ENCODE results near the gene NEB. TPM values are rescaled to one million over a fixed set of nuclear protein-coding genes. Genes with fewer than 3 reads are reported as not detected.

Gene NEB
- total and polyA plus RNA-seq, 2 of the 4 experiments (the other 2 are of a cell fraction), result under 0.01 TPM; not detected in 1

- Histone ChIP-seq H3K4ac (ENCODE audit: low read depth, low read length) (no peak overlapping the region), H2AFZ (replicated peaks; ENCODE audit: low read length, poor library complexity) (no peak overlapping the region), H2BK5ac (ENCODE audit: low read depth, low read length, poor library complexity, severe bottlenecking) (no peak overlapping the region), H3K4me3 (ENCODE audit: insufficient read depth, low read depth, low read length) (no peak overlapping the region), H2BK120ac (ENCODE audit: low read depth, low read length) (no peak overlapping the region), H4K20me1 (ENCODE audit: insufficient read depth, low read length) (no peaks in the 10 kb centered on the region), H4K91ac (ENCODE audit: insufficient read depth, low read depth, low read length) (no peak overlapping the region), H3K18ac (ENCODE audit: low read depth, low read length) (no peak overlapping the region), H3K4me1 (ENCODE audit: control insufficient read depth, insufficient read depth, low read length) (no peaks in the 10 kb centered on the region), H3K56ac (ENCODE audit: extremely low read depth, insufficient read depth, low read length) (no peak overlapping the region), H3K23ac (ENCODE audit: low read depth, low read length) (no peak overlapping the region), H3K27ac (ENCODE audit: insufficient read depth, low read length) (no peak overlapping the region), H3K9me3 (ENCODE audit: control insufficient read depth, insufficient read depth, low read length) (no peaks in the 10 kb centered on the region), H3K79me1 (ENCODE audit: low read depth in 1 of 2, low read length in 2 of 2) (no peaks in the 10 kb centered on the region), H4K5ac (ENCODE audit: low read depth, low read length) (no peak overlapping the region), H3K27me3 (ENCODE audit: control insufficient read depth, insufficient read depth, low read length) (no peaks in the 10 kb centered on the region; the same call in 1 of the 2 replicates), H4K8ac (ENCODE audit: low read depth in 2 of 2, low read length in 2 of 2) (no peak overlapping the region), H3K4me2 (ENCODE audit: low read depth, low read length) (no peak overlapping the region), H2AK5ac (ENCODE audit: low read depth, low read length) (no peak overlapping the region), H3K14ac (replicated peaks; ENCODE audit: low read depth, low read length) (no peak overlapping the region), H3K9ac (ENCODE audit: low read depth, low read length) (no peak overlapping the region), H3K36me3 (ENCODE audit: control insufficient read depth, insufficient read depth, low read length) (no peaks in the 10 kb centered on the region), H2AK9ac (replicated peaks; ENCODE audit: low read depth, low read length, poor library complexity) (no peak overlapping the region), H2BK15ac (ENCODE audit: low read depth, low read length) (no peak overlapping the region), H3K9me1 (ENCODE audit: insufficient read depth, low read length) (no peaks in the 10 kb centered on the region; the same call in 1 of the 2 replicates), H2BK20ac (ENCODE audit: low read depth, low read length) (no peak overlapping the region)
- dilution Hi-C loops (cut with HindIII; ENCODE audit: low sequenced_read_pairs, unreplicated experiment), result no loop called here
- in situ Hi-C loops (cut with MboI; ENCODE audit: low sequenced_read_pairs), result no loop called here
- WGBS, 2 experiments (ENCODE audit: extremely low coverage in 2 of 2, insufficient read length in 1 of 2), result no CpG with 5 or more reads among the region's 1 CpG
- ChIA-PET CTCF (no interaction called here), POLR2A (ENCODE audit: unreplicated experiment) (no interaction called here)
- intact Hi-C loops (cut with micrococcal nuclease), result no loop called here
- TF ChIP-seq ELK1 (IDR thresholded peaks at IDR 0.05; ENCODE audit: borderline replicate concordance, low read depth, low read length), result no peak
- DNase-seq (no peak), ATAC-seq (ENCODE audit: low read depth) (no peak)
- BruUV-seq (replicated peaks), result no TSS peak
Measured at GRCh38 chr2:151664520-151664919, 69.8 kb downstream of the NEB start.

All from IMR-90 (cell line).